Neutrophil (primary cell): ENCODE results near the gene CDS2.

Experiments used
- H3K27ac ChIP-seq: fragments of 200-600 bp; sonication (generic); 2 replicates; pipeline ENCODE4 v1.5.1; 2016; ENCODE audit warnings: mild to moderate bottlenecking, moderate library complexity
- H3K27me3 ChIP-seq: fragments of 200-600 bp; sonication (generic); 2 replicates; pipeline ENCODE4 v1.6.0; 2016; ENCODE audit warnings: mild to moderate bottlenecking
- H3K36me3 ChIP-seq: fragments of 200-600 bp; sonication (generic); 2 replicates; pipeline ENCODE4 v1.5.1; 2017
- H3K4me1 ChIP-seq, 2 experiments: fragments of 200-600 bp in 1 of 2; sonication (generic) in 1 of 2; 1 replicate in 1 of 2; 2 replicates in 1 of 2; pipeline versions ENCODE4 v1.5.1 to v1.6.1; 2013 to 2016; ENCODE audit warnings: low read depth in 1 of 2, low read length in 1 of 2, mild to moderate bottlenecking in 1 of 2, moderate library complexity in 1 of 2; ENCODE audit not compliant: control insufficient read depth in 1 of 2, insufficient read depth in 1 of 2
- H3K4me3 ChIP-seq, 2 experiments: fragments of 200-600 bp in 1 of 2; sonication (generic) in 1 of 2; 1 replicate in 1 of 2; 2 replicates in 1 of 2; pipeline ENCODE4 v1.5.1; 2013 to 2016; ENCODE audit warnings: low read depth in 1 of 2, low read length in 1 of 2, mild to moderate bottlenecking in 1 of 2, moderate library complexity in 1 of 2
- H3K9me3 ChIP-seq: fragments of 200-600 bp; sonication (generic); 2 replicates; pipeline ENCODE4 v1.5.1; 2016
- TF ChIP-seq, protein P1 (sequence below): fragments of 200-600 bp; sonication (generic); IDR thresholded peaks from 2 replicates; pipeline ENCODE4 v1.5.1; 2016; ENCODE audit warnings: antibody characterized with exemption

CDS2 gene

DNA sequence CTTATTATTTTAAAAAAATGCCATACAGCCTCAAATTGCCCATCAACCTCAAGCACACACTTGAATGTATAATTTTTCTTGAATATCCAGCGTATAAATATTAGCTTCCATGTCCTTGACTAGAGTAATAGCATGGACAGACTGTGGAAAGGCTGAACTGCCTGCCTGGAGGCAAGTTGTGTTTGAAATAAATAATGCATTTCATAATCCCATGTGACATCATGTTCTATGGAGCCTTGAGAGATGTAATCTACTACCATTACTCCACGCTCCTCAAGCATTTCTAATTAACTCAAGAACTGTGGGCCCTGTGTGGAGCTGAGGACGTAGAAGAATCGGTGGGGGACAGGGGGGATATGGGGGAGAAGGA, 94.2 kb downstream of the CDS2 start:
- H3K27me3 ChIP-seq = no peaks in the 10 kb centered on the region
- H3K9me3 ChIP-seq = no peaks in the 10 kb centered on the region
- TF ChIP-seq, protein P1, sequence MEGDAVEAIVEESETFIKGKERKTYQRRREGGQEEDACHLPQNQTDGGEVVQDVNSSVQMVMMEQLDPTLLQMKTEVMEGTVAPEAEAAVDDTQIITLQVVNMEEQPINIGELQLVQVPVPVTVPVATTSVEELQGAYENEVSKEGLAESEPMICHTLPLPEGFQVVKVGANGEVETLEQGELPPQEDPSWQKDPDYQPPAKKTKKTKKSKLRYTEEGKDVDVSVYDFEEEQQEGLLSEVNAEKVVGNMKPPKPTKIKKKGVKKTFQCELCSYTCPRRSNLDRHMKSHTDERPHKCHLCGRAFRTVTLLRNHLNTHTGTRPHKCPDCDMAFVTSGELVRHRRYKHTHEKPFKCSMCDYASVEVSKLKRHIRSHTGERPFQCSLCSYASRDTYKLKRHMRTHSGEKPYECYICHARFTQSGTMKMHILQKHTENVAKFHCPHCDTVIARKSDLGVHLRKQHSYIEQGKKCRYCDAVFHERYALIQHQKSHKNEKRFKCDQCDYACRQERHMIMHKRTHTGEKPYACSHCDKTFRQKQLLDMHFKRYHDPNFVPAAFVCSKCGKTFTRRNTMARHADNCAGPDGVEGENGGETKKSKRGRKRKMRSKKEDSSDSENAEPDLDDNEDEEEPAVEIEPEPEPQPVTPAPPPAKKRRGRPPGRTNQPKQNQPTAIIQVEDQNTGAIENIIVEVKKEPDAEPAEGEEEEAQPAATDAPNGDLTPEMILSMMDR = no peak
- no peak overlapping the region for H3K4me3 ChIP-seq
- H3K27ac ChIP-seq = no peak overlapping the region
- H3K36me3 ChIP-seq = no peaks in the 10 kb centered on the region
- peaks cover 0 to 5% of the 10 kb centered on the region in 2 experiments for H3K4me1 ChIP-seq

DNA sequence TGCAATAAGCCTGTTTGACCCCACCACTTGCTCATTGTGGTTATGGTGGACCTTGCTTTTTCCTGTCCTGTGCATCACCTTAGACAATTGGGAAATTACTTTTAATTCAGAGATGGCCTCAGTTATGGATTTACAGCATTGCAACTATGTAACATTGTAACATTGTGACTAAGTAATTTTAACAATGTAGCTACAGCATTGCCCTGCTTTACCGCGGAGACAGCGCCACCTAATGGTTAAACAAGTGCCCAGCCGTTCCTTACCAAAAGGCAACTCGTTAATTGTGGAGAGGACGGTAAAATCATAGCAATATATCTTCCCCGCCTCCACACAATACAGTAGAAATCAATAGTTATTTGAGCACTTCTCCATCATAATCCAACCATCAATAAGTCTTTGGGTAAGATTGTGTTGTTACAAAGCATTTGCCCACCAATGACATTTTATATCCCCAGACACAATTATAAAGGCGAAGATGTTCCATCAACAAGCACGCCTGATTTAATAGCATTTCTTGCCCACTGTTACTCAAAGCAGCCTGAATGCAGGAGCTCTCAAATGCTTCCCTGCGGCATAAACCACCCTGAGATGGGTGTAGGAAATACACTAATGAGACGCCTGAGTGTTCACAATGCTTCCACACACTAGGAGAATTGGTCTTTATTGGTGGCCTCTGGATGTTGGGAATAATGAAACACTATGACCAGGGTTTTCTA, 96.3 kb downstream of the CDS2 start:
- Histone ChIP-seq H3K36me3 (no peaks in the 10 kb centered on the region), H3K27me3 (peaks cover under 1% of the 10 kb centered on the region), H3K4me1 (peaks cover 0 to 5% of the 10 kb centered on the region in 2 experiments), H3K27ac (no peak overlapping the region), H3K4me3 (no peak overlapping the region), H3K9me3 (no peaks in the 10 kb centered on the region)
- TF ChIP-seq, protein P1 = peak; percentile 76

DNA sequence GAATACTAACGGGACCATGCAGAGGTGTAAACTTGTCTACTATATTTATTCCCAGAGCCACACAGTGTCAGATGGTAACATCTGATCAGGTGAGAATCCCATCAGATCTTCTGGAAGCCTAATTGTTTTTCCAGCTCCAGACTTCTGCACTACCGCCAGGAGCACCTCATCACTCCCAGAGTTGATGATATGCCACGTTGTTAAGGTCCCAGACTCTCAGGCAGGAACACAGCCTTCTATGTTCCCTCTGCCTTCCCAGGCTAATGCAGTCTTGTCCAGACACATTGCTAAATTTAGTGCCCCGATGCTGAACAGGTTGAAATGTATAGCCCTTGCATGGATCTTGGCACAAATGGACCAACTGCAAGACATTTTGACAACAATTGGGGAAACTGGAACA, 103.7 kb downstream of the CDS2 start:
- Histone ChIP-seq H3K9me3 (no peaks in the 10 kb centered on the region), H3K4me3 (no peak overlapping the region), H3K36me3 (no peaks in the 10 kb centered on the region), H3K27me3 (peaks cover 45% of the 10 kb centered on the region), H3K27ac (no peak overlapping the region), H3K4me1 (no peaks in the 10 kb centered on the region)
- TF ChIP-seq, protein P1 = no peak

DNA sequence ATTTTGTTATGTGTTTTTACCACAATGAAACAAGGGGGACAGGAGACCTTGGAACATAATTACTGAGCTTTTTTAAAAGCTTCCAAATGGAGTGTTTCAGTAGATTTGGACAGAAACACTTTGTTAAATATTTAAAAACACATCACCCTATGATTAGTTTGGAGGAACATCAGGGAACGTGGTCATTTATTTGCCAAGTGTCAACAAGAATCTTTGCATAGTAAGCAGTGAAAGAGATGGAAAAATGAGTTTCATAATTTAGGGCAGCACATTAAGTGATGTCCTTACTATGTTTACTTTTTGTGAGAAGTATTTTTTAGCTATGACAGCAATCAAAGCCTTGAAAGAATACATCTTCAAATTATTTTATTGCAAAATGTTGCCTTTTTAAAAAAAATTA, 107.3 kb downstream of the CDS2 start:
- Histone ChIP-seq H3K9me3 (no peaks in the 10 kb centered on the region), H3K36me3 (no peaks in the 10 kb centered on the region), H3K4me1 (no peaks in the 10 kb centered on the region), H3K4me3 (no peak overlapping the region), H3K27ac (no peak overlapping the region), H3K27me3 (peaks cover 47% of the 10 kb centered on the region)
- TF ChIP-seq, protein P1 = no peak

DNA sequence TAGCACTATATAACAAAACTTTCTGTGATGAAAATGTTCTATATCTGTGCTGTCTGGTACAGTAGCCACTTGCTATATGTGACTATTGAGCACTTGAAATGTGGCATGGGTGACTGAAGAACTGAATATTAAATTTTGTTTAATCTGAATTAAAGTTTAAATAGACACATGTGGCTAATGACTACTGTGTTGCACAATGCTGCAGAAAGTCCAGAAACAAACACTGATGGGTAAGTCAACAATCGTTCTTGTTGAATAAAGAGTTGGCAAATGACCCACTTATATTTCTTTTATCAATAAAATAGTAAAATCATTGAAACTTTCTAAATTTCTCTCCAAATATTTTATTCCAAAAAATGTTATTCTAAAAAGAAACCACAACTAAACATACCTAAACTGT, 108.2 kb downstream of the CDS2 start:
- Histone ChIP-seq H3K9me3 (no peaks in the 10 kb centered on the region), H3K36me3 (no peaks in the 10 kb centered on the region), H3K4me1 (no peaks in the 10 kb centered on the region), H3K4me3 (no peak overlapping the region), H3K27ac (no peak overlapping the region), H3K27me3 (peaks cover 49% of the 10 kb centered on the region)
- TF ChIP-seq, protein P1 = no peak
